VCaP (cell line): Measurements from ENCODE around the gene PYGM.
A peak's percentile ranks its signal among the peaks of the same experiment; 100 is the strongest.

Source experiments
- H3K27ac ChIP-seq: fragments of 450-650 bp; 2 replicates; pipeline ENCODE4 v1.5.1; 2017
- CTCF ChIP-seq: fragments of 450-650 bp; conservative IDR thresholded peaks from 2 replicates; pipeline ENCODE4 v1.5.1; 2017; ENCODE audit warnings: mild to moderate bottlenecking, moderate library complexity

Gene PYGM

DNA sequence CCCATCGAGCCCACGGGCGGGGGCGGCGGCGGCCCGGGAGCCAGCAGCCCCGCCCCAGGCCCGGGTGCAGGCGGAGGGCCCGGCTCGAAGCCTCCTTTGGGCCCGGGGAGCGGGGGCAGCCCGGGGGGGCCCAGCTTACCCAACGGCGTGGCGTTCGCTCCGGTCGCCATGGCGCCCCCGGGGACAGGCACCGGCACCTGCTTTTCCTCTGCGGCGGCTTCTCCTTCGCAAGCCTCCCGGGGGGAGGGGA lies 18.4 kb upstream of the PYGM start:
- peak overlapping the region; percentile 100 for H3K27ac ChIP-seq
- TF ChIP-seq CTCF, result no peak

DNA sequence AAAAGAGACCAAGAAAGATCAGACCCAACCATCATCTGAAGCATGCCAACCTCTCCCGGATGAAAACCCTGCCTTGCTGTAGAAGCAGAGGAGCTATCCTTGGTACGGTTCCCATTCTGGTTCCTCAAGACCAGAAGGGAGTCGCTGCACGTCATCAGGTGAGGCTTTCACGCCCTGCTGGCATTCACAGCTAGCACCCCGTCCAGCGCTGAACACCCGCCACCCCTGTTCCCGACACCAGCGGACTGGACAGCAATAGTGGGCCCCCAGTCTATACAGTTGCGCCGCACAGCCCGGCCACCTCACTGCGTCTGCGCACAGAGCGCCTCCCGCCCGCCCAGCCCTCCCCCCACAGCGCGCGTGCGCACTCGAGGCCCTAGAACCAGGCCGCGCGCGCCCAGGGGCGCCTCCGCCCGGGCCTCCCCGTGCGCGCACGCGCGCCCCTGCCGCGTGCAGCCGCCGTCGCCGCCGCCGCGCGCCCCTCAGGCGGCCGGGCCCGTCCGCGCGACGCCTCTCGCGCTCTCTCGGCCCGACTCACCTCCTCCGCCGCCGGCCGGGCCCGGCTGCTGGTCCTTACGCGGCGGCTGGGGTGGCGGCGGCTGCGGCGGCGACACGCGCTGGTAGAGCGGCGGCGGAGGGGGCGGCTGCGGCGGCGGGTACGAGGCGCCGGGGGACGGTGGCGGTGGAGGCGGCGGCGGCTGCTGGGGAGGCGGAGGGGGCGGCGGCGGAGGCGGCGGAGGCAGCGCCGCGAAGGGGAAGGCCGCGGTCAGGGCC lies 17.9 kb upstream of the PYGM start:
- TF ChIP-seq CTCF, result no peak

GRCh38 chr11:64776875-64777274 lies 17.1 kb upstream of the PYGM start:
- peak overlapping the region; percentile 100 for H3K27ac ChIP-seq
- TF ChIP-seq CTCF, result no peak

More for the DNA sequence above, 17.9 kb upstream of the PYGM start:
- H3K27ac ChIP-seq, result peak overlapping the region; percentile 100

DNA sequence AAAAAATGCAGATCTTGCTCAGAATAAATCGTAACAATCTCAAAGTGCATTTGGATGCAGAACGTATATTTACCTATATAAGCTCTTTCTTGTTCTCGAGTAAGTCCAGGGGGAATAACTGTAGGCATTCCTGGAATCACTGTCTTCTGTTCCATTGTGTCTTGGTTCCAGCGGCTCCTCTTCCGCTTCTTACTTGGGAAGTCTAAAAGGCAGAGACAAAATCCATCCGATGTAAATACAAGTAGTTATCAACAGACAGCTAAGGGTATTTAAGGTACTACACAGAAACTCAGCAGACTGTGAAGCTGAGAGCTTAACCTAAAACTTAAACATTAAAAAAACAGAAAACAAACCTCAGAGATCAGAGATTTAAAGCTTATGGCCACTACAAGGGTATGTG lies 16.7 kb upstream of the PYGM start:
- H3K27ac ChIP-seq, result peak overlapping the region; percentile 100; the same call in 1 of the 2 replicates
- no peak for TF ChIP-seq CTCF

GRCh38 chr11:64774144-64774543 lies 14.4 kb upstream of the PYGM start:
- TF ChIP-seq CTCF, result no peak
- H3K27ac ChIP-seq, result no peak overlapping the region

DNA sequence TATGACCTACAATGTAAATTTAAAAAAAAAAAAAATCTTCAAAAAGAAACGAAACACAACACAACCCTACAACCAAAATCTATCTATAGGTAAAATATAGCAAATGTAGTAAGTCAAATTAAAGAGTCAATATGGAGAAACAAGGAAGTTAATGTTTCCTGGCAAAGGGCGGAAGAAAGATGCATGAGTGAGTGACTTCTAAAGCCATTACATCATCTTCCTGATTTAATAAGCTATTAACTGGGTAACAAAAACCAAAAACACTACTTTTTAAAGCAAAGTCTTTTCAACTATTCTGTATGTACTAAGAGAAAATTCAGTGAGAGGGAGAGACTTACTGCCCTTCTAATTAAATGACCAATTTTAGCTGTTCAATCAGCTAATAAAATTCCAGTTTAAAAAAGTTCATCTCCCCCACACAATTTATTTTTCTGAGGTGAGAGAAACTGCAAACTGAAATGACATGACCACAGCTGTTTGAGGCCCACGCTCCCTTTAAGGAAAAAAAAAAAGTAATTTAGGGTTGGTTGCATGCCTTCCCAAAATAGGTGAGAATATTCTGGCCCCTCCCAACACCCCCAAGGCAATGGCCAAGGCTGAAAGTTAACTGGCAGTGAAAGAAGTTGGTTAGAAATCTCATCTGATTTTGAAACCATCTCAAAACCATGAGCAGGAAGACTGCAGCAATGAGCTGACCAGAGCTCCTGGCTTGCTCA lies 12.7 kb upstream of the PYGM start:
- no peak overlapping the region for H3K27ac ChIP-seq

GRCh38 chr11:64771861-64772260 lies 12.1 kb upstream of the PYGM start:
- no peak overlapping the region for H3K27ac ChIP-seq

More for the DNA sequence above, 12.7 kb upstream of the PYGM start:
- no peak for TF ChIP-seq CTCF

More at GRCh38 chr11:64771861-64772260, 12.1 kb upstream of the PYGM start:
- TF ChIP-seq CTCF, result no peak
